Aorta (tissue), 5 donors: Measurements from ENCODE around the gene CCDC92. TPM values are rescaled to one million over a fixed set of nuclear protein-coding genes. Genes with fewer than 3 reads are reported as not detected.

Experiments
- ATAC-seq: fragments of 200-7000 bp; cut with Tn5 transposase; one replicate; pipeline ENCODE4 v1.9.1; 2022; ENCODE audit warnings: moderate library complexity; ENCODE audit not compliant: low FRiP score
- DNase-seq, 2 donors: peaks; one replicate each; pipeline ENCODE4 v3.0.0-alpha.2; 2020
- H3K27ac ChIP-seq, 2 donors: one replicate each; pipeline ENCODE4 v1.5.1; 2013; ENCODE audit warnings: low read length in 2 of 2, mild to moderate bottlenecking in 2 of 2, moderate library complexity in 2 of 2, control low read depth in 1 of 2, inconsistent platforms in 1 of 2, low read depth in 1 of 2
- H3K27me3 ChIP-seq, 2 donors: one replicate each; pipeline ENCODE4 v1.6.1; 2013; ENCODE audit warnings: control low read depth in 1 of 2, low read length in 1 of 2, mild to moderate bottlenecking in 1 of 2, moderate library complexity in 1 of 2; ENCODE audit not compliant: insufficient read depth in 2 of 2, control insufficient read depth in 1 of 2
- H3K36me3 ChIP-seq, 2 donors: one replicate each; pipeline ENCODE4 v1.6.1; 2013; ENCODE audit warnings: control low read depth in 1 of 2, low read length in 1 of 2, mild to moderate bottlenecking in 1 of 2; ENCODE audit not compliant: insufficient read depth in 2 of 2, control insufficient read depth in 1 of 2
- H3K4me1 ChIP-seq, 2 donors: one replicate each; pipeline ENCODE4 v1.6.1; 2013; ENCODE audit warnings: low read length in 2 of 2, control low read depth in 1 of 2, mild to moderate bottlenecking in 1 of 2, moderate library complexity in 1 of 2; ENCODE audit not compliant: insufficient read depth in 2 of 2, control insufficient read depth in 1 of 2
- H3K4me3 ChIP-seq, 2 donors: one replicate each; pipeline ENCODE4 v1.5.1; 2013; ENCODE audit warnings: low read length in 2 of 2, control low read depth in 1 of 2, mild to moderate bottlenecking in 1 of 2
- H3K9me3 ChIP-seq: one replicate; pipeline ENCODE4 v1.6.1; 2013; ENCODE audit warnings: mild to moderate bottlenecking, low read length; ENCODE audit not compliant: control insufficient read depth
- WGBS, 2 donors: extraction: QIAGEN DNeasy Blood & Tissue Kit; methylation state at CpG; one replicate each; pipeline ENCODE4 v1.1.7; 2013; 5-methylcytosine and 5-hydroxymethylcytosine counted together
- intact Hi-C, 2 donors: fragments of 100-400 bp; cut with DNase I; formaldehyde crosslinking; loops; one replicate each; pipeline versions ENCODE4 v1.14.2 to v1.15.0; 2022
- polyA plus RNA-seq, 2 donors: library from polyadenylated mRNA; stranded (reverse); fragments of 200-250 nt; gene quantifications; one replicate each; pipeline ENCODE4 v1.2.3, GENCODE V29; 2013
- total RNA-seq, 2 donors: library from RNA; stranded (reverse); fragmentation: NEBNext Ultra II Directional; extraction: Animal tissue kit (Norgen Biotek cat#: 25700); gene quantifications; one replicate each; pipeline ENCODE4 v1.2.1, GENCODE V29; 2021
- donor health status: healthy with polysubstance abuse.
- donor health status: Bipolar disorder and iron deficiency.
- donor health status: DM: no; HTN: no; CAD: no.
- donor health status: DM: no; HTN: no; CAD: no.
- donor health status: DM: yes; HTN: yes; CAD: no.

The CCDC92 gene
- total and polyA plus RNA-seq, 4 donors, result 46.3 to 70.8 (median 59.4) TPM

- WGBS, 2 donors, result 82% methylated on average over 13 of the region's 13 CpGs
- H3K4me3 ChIP-seq, result no peak overlapping the region
- no peaks in the 10 kb centered on the region for H3K4me1 ChIP-seq
- intact Hi-C loops, result no loop called here
- DNase-seq, result no peak
- H3K36me3 ChIP-seq, result peaks cover 0 to 5% of the 10 kb centered on the region in 2 donors
- ATAC-seq, result no peak
- no peaks in the 10 kb centered on the region for H3K27me3 ChIP-seq
- H3K9me3 ChIP-seq, result no peaks in the 10 kb centered on the region
- no peak overlapping the region for H3K27ac ChIP-seq
Measured at GRCh38 chr12:124015494-124016461, 43.1 kb upstream of the CCDC92 start.

DNA sequence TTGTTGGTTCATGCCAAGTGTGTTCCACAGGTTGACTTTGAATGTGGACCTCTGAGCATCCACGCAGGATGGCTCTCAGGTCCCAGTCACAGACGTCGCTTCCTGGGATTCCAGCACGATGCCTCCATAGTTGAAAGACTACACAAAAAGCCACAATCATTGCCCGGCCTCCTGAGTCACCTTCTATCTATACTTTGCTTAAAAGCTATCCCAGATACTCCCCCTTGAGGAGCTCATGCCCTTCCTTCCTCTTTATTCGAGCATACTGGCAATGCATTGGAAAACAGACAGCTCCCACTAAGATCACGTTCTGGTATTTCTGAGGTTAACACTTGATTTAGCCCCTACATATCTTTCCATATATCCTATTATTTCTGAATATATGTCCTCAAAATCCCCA, 40.4 kb upstream of the CCDC92 start:
- H3K4me3 ChIP-seq, result no peak overlapping the region
- ATAC-seq (no peak), DNase-seq (no peak)
- H3K27ac ChIP-seq, result no peak overlapping the region
- H3K36me3 ChIP-seq, result peaks cover 0 to 5% of the 10 kb centered on the region in 2 donors
- H3K4me1 ChIP-seq, result no peaks in the 10 kb centered on the region
- intact Hi-C loops, result no loop called here
- no peaks in the 10 kb centered on the region for H3K27me3 ChIP-seq
- no peaks in the 10 kb centered on the region for H3K9me3 ChIP-seq
- 91 to 92% methylated on average over 7 of the region's 7 CpGs for WGBS, 2 donors

DNA sequence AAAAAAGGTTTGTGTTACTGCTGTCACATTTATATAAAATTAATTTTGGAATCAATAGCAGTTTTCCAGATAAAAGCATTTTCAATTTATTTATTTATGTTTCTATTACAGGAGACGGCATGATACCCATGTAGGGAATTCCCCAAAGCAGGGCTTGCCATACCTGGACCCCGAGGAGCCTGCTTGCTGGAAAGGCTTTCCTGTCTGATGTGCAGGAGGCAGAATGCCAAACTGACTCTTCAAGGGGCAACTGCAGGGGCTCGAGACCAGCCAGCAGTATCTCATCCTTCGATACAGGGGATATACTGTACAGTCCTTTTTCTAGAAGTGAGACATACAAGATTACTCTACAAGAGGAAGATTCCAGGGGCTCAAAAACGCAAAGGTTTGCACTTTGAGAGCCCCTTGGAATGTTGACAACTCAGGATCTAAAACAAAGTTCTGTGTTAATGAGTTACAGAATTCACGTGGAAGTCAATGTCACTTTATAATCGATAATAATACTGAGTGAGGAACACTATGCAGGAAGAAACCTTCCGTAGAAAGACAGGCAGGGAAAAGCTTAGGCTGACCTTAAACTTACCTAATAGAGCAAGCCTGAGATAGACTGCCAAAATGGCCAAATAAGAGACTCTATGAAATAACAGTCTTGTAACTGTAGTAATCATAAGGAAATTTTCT, 38.9 kb upstream of the CCDC92 start:
- no peaks in the 10 kb centered on the region for H3K27me3 ChIP-seq
- H3K36me3 ChIP-seq, result peaks cover 0 to 10% of the 10 kb centered on the region in 2 donors
- DNase-seq, result no peak
- H3K4me3 ChIP-seq, result no peak overlapping the region
- intact Hi-C loops, result no loop called here
- H3K4me1 ChIP-seq, result no peaks in the 10 kb centered on the region
- ATAC-seq, result no peak
- WGBS, 2 donors, result 87% methylated on average over 8 of the region's 8 CpGs
- no peak overlapping the region for H3K27ac ChIP-seq
- H3K9me3 ChIP-seq, result no peaks in the 10 kb centered on the region

- DNase-seq, result no peak
- intact Hi-C loops, result no loop called here
- Histone ChIP-seq H3K4me3 (no peak overlapping the region), H3K27me3 (no peaks in the 10 kb centered on the region), H3K27ac (no peak overlapping the region), H3K4me1 (no peaks in the 10 kb centered on the region), H3K9me3 (no peaks in the 10 kb centered on the region), H3K36me3 (peaks cover 0 to 10% of the 10 kb centered on the region in 2 donors)
- ATAC-seq, result no peak
- 88 to 93% methylated on average over 3 of the region's 3 CpGs for WGBS, 2 donors
Measured at GRCh38 chr12:124010687-124011086, 38.1 kb upstream of the CCDC92 start.

DNA sequence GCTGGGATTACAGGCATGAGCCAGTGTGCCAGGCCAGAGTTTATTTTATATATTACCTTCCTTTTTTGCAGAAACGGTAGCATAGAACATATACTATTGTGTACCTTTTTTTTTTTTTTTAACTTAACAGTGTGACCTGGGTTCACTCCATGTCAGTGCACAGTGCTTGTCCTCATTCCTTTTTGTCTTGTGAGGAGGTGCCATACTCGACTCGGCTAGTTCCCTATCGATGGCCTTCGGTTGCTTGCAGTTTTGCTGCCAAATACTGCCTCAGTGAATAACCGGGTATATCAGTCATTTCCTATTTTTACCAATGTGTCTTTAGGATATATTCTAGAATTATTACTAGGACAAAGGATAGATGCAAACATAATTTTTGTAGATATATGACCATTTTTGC, 37.1 kb upstream of the CCDC92 start:
- 54 to 55% methylated on average over 6 of the region's 6 CpGs for WGBS, 2 donors
- Histone ChIP-seq H3K36me3 (peaks cover 0 to 7% of the 10 kb centered on the region in 2 donors), H3K27ac (no peak overlapping the region), H3K4me3 (no peak overlapping the region), H3K27me3 (no peaks in the 10 kb centered on the region), H3K4me1 (no peaks in the 10 kb centered on the region), H3K9me3 (no peaks in the 10 kb centered on the region)
- intact Hi-C loops, result no loop called here
- no peak for DNase-seq
- ATAC-seq, result no peak

DNA sequence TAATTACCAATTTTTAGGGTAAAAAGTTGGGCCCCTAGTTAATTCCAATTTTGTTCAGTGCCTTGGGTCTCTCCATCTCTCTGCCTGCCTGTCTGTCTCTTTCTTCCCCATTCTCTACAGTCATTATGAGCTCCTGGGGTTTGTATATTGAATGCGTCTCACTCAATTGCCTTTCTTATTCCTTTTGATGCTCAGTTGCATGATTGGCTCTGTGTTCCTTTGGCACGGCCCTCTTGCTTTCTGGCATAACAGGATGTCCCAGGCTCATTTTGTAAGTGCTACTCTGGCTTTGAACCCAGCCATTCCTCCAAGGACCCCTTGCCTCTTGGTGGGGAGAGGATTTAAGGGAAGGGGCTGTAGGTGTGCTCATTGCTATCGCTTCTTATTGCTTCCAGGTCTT, 36.0 kb upstream of the CCDC92 start:
- Histone ChIP-seq H3K9me3 (no peaks in the 10 kb centered on the region), H3K27ac (no peak overlapping the region), H3K4me1 (no peaks in the 10 kb centered on the region), H3K27me3 (no peaks in the 10 kb centered on the region), H3K36me3 (peaks cover 0 to 7% of the 10 kb centered on the region in 2 donors), H3K4me3 (no peak overlapping the region)
- DNase-seq (no peak), ATAC-seq (no peak)
- 67 to 68% methylated on average over 3 of the region's 3 CpGs for WGBS, 2 donors
- intact Hi-C loops, result no loop called here

- DNase-seq (no peak), ATAC-seq (no peak)
- Histone ChIP-seq H3K4me3 (no peak overlapping the region), H3K9me3 (no peaks in the 10 kb centered on the region), H3K27ac (no peak overlapping the region), H3K4me1 (no peaks in the 10 kb centered on the region), H3K27me3 (no peaks in the 10 kb centered on the region), H3K36me3 (peaks cover 0 to 7% of the 10 kb centered on the region in 2 donors)
- intact Hi-C loops, result no loop called here
- 77 to 78% methylated on average over 9 of the region's 9 CpGs for WGBS, 2 donors
Measured at GRCh38 chr12:124007826-124008570, 35.4 kb upstream of the CCDC92 start.

DNA sequence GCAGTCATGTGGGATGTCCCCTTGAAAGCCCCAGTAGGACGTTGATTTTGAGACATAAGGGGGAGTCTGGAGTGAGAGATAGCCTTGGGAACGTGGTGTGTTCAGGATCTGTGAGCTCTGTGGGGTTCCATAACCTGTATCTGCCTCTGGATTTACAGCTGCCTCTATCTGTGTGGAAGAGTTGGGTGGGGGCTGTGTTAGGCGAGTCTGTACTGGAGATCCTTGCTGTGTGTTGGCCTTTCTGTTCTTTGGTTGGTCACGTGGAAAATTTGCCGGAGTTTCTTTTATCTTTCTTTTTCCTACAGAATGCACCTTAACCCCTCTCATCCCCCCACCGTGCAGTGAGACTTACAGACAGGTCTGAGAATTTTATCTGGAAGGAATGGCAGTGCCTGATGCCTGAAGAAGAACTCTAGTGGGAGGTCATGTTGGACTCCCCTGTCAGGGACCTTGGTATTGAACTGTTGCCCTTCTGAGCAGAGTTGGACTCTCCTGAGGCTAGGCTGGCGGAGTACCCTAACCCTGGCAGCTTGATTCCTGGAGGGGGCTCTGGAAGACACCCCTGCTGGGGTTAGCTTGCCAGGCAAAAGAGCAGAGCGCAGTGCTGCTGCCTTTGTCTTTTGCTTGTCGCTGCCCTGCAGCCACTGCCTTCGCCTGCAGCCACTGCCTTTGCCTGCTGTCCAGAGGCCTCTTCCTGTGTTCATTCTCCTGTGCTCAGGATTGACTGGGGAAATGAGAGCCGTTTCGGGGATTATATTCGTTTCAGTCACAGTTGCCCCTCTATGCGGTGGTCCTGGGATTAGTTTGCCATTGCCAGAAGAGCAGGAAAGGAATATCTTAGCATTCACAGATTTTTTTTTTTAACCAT, 34.4 kb upstream of the CCDC92 start:
- no peaks in the 10 kb centered on the region for H3K9me3 ChIP-seq
- H3K36me3 ChIP-seq, result peaks cover 0 to 7% of the 10 kb centered on the region in 2 donors
- WGBS, 2 donors, result 80 to 85% methylated on average over 14 of the region's 14 CpGs
- intact Hi-C loops, result no loop called here
- DNase-seq (no peak), ATAC-seq (no peak)
- no peak overlapping the region for H3K27ac ChIP-seq
- H3K4me1 ChIP-seq, result no peaks in the 10 kb centered on the region
- no peak overlapping the region for H3K4me3 ChIP-seq
- H3K27me3 ChIP-seq, result no peaks in the 10 kb centered on the region
